Head of caudate nucleus (tissue), 42 donors: ENCODE measurements around the gene GUCA2B.

Source experiments
- DNase-seq, 42 donors: peaks; one replicate each; pipeline versions ENCODE4 v3.0.0 to v3.0.0-alpha.2; 2020 to 2021; ENCODE audit warnings: mixed read lengths in 7 of 42
- intact Hi-C: fragments of 100-400 bp; cut with DNase I; formaldehyde crosslinking; loops from one replicate; pipeline ENCODE4 v1.15.0; 2022

Gene GUCA2B

DNA sequence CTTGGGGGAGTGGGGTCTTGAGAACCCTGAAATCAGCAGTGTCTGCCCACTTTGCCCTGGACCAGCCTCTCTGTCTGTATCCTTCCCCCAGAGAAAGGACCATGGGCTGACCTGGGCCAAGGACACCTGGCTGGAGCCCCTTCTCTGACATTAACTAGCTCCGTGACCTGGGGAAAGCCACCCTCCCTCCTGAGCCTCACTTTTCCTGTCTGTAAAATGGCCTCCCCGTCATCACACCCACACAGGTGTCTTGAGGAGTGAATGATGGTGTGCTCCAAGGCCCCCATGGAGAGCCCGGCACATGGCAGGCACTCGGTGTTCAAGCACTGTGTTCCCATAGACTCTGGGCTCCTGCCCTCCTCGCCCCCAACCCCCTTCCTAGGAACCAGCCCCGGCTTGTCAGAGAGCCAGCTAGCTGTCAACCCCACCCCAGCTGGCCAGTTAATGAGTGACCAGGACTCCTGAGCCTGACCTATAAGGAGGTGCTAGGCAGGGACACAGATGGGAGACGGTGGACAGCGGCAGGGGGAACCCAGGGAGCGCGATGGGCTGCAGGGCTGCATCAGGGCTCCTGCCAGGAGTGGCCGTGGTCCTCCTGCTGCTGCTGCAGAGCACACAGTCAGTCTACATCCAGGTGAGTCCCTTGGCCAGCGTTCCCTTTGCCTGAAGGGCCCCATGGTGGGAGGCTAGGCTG is at the start of gene GUCA2B:
TSS of gene GUCA2B (plus strand) at position 504 of the 694 bp plus-strand sequence. CDS start at position 545, 41 bp downstream.
- intact Hi-C loops, result no loop called here
- DNase-seq, result no peak

DNA sequence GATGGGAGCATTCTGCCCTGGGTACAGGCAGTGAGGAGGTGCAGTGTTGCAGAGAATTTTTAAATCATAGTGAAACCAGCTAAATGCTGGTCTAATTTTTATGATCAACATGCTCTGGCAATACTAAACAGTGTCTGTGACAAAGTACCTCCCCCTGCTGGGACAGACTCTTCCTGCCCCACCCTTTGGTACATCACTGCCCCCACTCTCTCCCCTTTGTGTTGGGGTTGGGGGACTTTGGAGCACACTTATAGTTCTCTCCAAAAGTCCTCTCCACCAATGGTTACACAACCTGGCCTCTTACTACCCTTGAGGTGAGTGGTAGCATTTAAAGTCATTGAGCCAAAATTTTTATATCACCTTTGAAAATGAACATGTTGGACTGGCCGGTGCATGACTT is 48.2 kb upstream of the GUCA2B start:
- intact Hi-C loops, result no loop called here

DNA sequence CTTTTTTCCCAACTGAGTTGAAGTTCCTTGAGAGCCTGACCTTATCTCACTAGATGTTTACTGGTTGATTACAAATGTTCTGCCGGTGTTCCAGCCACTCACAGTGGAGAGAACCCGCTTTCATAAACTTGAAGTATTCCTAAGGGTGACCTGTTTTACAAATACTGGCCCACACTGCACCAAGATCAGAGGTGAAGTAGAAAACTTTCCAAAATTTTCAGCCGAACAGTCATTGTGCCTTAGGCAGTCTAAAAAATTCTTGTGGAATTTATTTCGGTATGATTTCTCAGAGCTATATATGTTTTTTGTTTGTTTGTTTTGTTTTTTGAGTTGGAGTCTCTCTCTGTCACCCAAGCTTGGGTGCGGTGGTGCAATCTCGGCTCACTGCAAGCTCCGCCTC is 44.9 kb upstream of the GUCA2B start:
- intact Hi-C loops, result no loop called here
- no peak for DNase-seq

More for the DNA sequence above, 48.2 kb upstream of the GUCA2B start:
- DNase-seq, result no peak

DNA sequence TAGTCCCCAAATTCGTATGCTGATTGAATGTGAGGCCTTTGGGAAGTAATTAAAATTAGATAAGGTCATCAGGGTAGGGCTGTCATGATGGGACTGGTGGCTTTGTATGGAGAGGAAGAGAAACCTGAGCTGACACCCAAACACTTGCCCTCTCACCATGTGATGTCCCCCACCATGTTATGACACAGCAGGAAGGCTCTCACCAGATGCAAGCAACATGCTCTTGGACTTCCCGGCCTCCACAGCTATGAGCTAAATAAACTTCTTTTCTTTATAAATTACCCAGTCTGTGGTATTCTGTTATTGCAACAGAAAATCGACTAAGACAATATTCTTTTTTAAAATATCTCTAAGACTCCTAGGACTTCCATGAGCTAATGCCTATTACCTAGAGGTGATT is 43.6 kb upstream of the GUCA2B start:
- intact Hi-C loops, result no loop called here
- DNase-seq, result no peak

DNA sequence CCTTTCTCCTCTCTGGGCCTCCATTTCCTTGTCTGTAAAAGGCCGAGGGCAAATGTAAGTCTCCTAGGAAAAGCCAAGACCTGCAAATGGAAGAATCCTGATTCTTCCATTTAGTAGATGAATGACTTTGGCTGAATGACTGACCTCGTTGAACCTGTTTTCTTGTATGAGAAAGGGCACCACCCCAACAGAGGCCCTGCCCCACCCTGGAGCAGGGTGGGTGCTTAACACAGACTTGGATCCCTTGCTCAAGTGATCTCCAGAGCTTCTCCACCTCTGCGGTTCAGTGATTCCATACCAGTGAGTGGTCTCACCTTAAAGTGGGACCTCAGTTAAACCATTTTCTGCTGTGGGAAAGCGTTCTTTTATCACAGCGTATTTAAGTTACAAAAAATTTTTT is 39.0 kb upstream of the GUCA2B start:
- intact Hi-C loops, result no loop called here
- DNase-seq, result no peak

DNA sequence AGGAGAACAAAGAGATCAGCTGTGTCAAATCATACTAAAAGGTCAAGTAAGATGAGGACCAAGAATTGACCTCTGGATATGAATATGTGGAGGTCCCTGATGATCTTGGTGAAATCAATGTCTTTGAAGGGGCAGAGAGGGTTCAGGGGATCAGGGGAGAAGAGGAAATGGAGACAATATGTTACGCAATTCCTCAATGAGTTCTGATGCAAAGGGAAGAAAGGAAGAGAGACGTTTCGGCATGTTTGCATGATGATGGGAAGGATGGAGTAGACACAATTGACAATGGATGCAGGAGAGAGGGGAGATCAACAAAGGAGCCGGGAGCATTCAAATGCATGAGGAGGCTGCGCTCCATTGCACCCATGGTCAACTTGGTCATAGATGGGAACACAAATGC is 36.0 kb upstream of the GUCA2B start:
- no peak for DNase-seq
- intact Hi-C loops, result no loop called here

DNA sequence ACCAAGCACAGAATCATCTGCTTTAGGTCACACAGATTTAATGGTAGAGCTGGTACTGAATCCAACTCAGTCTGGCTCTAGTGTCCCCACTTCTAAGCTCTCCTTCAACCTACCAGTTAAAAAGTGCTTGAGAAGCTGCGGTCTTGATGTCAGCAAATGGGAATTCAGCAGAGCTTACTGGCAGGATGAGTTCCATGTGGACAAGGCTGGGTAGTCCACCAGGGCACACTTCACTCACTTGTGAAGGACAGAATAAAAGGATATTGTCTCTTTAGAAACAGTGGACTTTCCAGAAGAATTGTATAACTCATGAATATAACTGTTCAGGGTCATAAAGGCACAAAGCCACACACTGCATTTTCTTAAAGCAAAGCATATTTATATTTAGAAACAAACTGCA is 35.1 kb upstream of the GUCA2B start:
- no peak for DNase-seq
- intact Hi-C loops, result no loop called here

DNA sequence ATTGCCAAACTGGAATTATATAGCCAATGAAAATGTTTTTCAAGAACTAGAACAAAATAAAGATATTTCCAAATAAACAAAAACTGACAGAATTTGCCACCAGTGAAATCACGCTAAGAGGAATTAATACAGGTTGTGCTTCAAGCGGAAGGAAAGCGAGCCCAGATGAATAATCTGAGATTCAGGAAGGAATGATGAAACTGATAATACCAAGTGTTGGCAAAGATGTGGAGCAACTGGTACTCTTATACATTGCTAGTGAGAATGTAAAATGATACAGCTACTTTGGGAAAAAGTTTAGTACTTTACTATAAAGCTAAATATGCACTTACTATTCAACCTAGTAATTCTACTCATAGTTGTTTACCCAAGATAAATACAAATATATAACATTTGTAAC is 30.8 kb upstream of the GUCA2B start:
- intact Hi-C loops, result no loop called here
- DNase-seq, result no peak

DNA sequence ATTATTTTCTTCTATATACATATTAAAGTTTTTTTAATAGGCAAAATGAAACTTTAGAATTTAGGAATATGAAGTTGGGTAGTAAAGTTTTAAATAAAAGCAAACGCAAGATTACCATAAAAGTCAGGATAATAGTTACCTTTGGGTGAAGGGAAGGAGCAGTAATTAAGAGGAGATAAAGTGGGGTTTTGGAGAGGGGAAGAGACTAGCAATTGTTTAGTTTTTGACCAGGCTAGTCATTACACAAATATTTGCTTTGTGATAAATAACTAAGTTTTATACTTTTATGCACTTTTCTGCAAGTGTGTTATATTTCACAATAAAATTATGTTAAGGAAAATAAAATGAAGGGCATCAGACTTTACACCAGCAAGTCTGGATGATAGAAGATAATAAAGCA is 27.7 kb upstream of the GUCA2B start:
- intact Hi-C loops, result no loop called here
- DNase-seq, result no peak

DNA sequence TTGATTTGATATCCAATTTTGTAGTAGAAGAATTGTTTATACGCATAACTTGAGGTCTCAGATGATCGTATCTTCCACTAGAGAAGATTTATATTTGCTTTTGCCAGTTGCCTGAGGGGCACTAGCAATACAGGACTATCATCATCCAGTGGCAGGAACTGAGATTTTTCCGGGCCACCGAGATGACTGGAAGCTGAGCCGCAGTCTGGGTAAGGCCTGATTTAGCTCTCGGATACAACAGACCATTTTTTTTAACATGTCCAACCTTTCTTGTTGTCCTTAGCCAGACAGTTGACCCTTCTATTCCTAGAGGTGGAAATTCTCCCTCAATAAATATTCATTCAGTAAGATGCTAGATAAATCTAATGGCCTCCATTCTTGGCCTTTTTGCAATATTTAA is 25.4 kb upstream of the GUCA2B start:
- DNase-seq, result no peak
- intact Hi-C loops, result no loop called here

DNA sequence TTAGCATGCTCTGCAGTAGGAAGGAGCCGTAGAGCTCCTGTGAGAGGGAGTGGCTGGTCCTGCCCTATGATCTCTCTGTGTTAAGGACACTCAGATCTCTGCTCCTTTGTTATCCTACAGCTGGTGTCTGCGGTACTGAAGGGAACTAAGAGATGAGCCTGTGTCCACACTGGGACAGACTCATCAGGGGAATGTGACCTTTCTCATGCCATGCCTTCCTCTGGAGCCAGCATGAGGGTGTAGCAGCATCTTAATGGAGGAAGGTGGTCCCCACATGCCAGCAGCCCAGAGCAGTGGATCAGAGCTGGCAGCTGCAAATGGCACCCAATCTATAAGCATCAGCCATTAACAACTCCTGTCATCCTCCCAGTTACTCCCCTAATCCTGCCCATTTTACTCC is 24.7 kb upstream of the GUCA2B start:
- DNase-seq, result no peak
- intact Hi-C loops, result no loop called here

DNA sequence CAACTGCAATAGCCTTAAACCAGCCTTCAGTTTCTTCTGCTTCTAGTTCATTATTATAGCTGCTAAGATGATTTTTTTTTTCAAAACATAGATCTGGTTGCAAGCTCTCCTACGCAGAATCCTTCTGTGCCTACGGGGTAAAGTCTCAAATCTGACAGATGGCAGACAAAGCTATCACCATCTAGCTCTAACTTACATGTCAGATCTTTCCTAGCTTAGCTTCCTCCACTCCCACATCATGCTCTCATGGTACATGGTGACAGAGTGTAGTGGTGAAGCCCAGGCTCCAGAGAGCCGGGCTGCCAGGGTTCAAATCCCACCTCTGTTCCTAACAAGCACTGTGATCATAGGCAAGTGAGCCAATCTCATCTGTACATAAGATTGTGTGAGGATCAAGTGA is 24.2 kb upstream of the GUCA2B start:
- peak in 27 of 42 donors; percentile 8 to 79 (median 34) for DNase-seq
- intact Hi-C loops, result no loop called here

DNA sequence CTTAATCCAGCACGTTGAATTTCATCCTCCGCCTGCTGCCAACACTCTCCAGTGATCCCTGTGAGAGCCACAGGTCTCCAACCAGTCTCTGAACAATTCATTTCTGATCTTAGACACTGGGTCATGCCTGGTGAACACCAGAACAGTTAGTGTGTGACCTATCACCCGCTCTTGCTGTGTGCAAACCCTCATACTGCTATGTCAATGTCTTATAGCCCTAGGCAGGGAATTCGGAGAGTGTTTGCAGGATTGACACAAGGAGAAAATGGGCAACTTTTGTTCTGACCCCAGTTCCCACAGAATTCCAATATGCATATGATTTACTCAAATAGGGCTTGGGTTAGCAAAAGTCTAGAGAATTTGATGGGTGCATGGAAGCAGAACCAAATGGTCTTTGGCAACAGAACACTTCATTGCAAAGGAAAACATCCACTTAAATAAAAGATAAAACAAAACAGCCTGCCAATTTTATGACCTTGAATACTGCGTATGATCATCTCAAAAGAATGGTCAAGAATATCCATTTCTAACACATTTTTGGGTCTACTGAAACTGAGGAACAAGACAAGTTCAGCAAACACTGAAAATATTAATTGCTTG is 23.0 kb upstream of the GUCA2B start:
- intact Hi-C loops, result no loop called here
- no peak for DNase-seq

DNA sequence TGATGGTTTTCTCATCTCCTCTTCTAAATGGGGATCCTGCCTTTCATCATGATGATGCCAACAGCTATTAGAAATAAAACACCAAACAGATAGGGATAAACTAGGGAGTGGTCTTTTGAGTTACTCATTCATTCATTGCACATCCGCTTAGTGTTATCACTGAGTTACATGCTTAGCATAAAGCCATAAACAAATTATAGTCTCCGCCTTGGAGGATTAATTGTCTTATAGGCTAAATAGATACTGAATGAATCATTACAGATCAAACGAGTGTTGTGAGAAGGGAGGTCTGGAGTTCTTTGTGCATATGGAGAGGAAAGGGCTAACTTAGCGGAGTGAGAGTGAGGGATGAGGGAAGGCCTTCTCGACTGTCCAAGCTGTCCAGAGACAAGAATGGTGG is 19.8 kb upstream of the GUCA2B start:
- no peak for DNase-seq
- intact Hi-C loops, result no loop called here

DNA sequence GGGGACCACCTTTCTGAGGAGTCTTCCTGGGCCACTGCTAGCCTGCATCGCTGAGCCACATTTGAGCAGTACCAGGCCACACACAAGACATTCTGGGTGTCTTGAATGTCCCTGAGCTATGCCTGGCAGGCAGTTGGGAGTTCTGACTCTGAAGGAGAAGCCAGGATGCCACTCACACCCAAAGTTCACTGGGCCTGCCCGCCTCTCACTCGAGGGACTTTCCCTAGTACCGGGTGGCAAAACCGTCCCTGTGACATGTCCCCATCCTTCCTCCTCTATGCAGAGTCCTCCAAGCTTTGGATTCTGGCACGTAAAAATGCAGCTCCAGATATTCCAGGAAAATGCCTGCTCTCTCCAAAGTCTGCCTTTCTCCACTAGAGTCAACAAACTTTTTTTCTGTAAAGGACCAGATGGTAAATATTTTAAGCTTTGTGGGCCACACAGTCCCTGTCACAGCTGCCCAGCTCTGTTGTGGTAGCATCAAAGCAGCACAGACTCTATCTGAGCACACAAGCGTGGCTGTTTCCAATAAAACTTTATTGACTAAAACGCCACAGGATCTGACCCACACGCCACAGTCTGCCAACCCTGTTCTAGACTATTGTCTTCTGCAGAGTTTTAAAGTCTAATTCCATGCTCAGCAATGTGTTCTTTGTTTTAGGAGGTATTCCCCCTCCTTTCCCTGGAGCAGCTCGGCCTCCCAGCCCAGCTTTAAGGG is 19.2 kb upstream of the GUCA2B start:
- intact Hi-C loops, result no loop called here
- no peak for DNase-seq

DNA sequence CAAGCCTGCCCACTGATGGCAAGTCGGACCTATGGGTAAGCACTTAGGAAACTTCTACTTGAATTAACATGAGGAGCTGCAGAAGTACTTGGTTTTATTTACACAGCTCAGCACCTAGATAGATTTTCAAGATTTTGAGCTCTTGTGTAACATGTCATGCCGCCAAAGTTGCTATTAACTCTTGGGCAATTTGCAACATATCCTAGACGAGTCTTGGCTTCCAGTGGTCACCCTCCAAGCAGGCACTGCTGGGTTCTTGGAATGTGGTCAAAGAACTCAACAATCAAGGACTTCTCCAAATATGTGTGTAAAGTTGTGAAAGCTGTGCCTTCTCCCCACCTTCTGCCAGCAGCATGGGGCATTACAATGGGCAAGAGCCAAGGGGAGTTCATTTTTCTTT is 17.8 kb upstream of the GUCA2B start:
- no peak for DNase-seq
- intact Hi-C loops, result no loop called here

DNA sequence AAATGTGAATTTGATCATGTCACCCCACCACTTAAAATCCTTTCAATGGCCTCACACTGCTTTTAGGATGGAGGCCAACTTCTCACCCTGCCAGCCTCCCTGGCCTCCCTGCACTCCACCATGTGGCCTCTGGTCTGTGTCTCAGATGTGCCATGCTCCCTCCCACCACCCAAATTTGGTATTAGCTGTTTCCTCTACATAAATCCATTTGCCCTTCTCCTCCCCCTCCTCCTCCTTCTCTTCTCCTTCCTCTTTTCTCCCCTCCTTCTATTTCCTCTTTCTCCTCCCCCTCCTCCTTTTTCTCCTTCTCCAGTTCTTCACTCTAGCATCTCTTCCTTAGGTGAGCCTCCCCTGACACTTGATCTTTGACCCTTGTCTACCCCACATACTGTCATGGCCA is 16.7 kb upstream of the GUCA2B start:
- intact Hi-C loops, result no loop called here
- DNase-seq, result peak in 1 of 42 donors; percentile 24

DNA sequence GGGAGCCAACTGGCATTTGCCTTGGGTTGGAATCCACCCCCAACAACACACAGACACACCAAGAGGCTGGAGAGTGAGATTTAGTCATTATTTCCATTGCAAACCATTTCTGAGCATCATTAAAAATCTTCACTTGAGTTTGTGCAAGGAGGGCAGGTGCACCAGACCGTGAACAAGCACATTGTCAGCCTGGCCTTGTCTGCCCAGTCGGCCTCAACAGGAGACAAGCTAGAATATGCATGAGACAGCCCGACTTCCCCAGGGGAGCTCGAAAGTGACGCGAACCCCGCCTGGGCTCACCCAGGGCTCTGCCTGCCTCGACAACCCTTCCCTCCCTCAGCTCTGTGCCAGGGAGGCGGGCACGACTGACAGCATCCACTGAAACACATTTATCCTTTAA is 15.4 kb upstream of the GUCA2B start:
- intact Hi-C loops, result no loop called here
- DNase-seq, result no peak

DNA sequence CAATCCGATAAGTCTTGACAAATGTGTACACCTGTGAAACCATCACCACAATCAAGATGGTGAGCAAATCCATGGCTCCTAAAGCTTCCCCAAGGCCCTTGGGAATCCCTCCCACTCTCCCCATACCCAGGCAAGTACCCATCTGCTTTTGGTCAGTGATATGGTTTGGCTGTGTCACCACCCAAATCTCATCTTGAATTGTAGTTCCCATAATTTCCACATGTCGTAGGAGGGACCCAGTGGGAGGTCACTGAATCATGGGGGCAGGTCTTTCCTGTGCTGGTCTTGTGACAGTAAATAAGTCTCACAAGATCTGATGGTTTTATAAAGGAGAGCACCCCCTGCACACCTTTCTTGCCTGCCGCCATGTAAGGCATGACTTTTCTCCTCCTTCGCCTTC is 14.6 kb upstream of the GUCA2B start:
- DNase-seq, result no peak
- intact Hi-C loops, result no loop called here

DNA sequence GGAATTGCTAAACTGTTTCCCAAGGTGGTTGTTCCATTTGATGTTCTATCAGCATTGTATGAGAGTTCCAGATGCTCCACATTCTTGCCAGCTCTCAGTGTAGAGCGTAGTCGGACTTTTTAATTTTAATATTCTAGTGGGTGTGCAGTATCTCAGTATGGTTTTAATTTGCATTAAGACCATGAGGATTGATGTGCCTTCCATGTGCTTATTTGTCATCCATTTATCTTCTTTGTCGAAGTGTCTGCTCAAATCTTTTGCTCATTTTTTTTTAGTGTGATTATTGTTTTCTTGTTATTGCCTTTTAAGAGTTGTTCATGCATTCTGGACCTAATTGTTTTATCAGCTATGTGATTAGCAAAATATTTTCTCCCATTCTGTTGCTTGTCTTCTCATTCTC is 13.8 kb upstream of the GUCA2B start:
- no peak for DNase-seq
- intact Hi-C loops, result no loop called here

DNA sequence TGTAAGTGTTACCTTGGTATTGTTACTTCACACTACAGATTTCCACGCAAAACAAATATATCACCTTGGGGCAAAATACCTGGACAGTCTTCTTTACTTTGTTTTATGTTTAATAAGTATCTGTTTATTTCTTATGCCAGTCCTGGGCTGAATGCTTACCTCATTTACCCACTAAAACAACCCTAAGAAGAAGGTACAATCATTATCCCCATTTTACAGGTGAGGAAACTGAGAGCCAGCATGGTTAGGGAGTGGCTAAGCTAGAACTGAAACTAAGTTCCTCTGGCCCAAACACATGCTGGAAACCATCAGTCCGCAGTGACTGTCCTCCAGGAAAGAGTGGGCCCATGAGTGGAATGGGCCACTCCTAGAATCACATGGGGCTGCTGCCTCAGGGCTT is 13.0 kb upstream of the GUCA2B start:
- intact Hi-C loops, result no loop called here
- peak in 1 of 42 donors; percentile 12 for DNase-seq
